Measurements from ENCODE around the gene GRP.
"Not testable (repeated sequence)": the region's sequence is repeated elsewhere in the genome, so short reads cannot be mapped to it uniquely, and the experiment has no call there.

GRP gene

GRCh38 chr18:59229191-59229590 lies 9.2 kb downstream of the GRP start:
- DNase-seq (ENCODE audit: low read depth): no peak

- no peak for DNase-seq (ENCODE audit: low read depth)
Observed at GRCh38 chr18:59229701-59230443, 9.9 kb downstream of the GRP start.

- DNase-seq (ENCODE audit: low read depth): no peak
Observed at GRCh38 chr18:59231114-59231513, 11.2 kb downstream of the GRP start.

- no peak for DNase-seq (ENCODE audit: low read depth)
Observed at GRCh38 chr18:59231877-59232276, 11.9 kb downstream of the GRP start.

- no peak for DNase-seq (ENCODE audit: low read depth)
Observed at GRCh38 chr18:59232309-59233016, 12.5 kb downstream of the GRP start.

- no peak for DNase-seq (ENCODE audit: low read depth)
Observed at GRCh38 chr18:59233017-59233410, 13.1 kb downstream of the GRP start.

GRCh38 chr18:59238385-59238784 lies 18.4 kb downstream of the GRP start:
- DNase-seq (ENCODE audit: low read depth): no peak

- no peak for DNase-seq (ENCODE audit: low read depth)
Observed at GRCh38 chr18:59239642-59240041, 19.7 kb downstream of the GRP start.

GRCh38 chr18:59242906-59243305 lies 22.9 kb downstream of the GRP start:
- no peak for DNase-seq (ENCODE audit: low read depth)

- DNase-seq (ENCODE audit: low read depth): no peak
Observed at GRCh38 chr18:59246796-59247195, 26.8 kb downstream of the GRP start.

- DNase-seq (ENCODE audit: low read depth): no peak
Observed at GRCh38 chr18:59249199-59249774, 29.3 kb downstream of the GRP start.

- DNase-seq (ENCODE audit: low read depth): not testable (repeated sequence)
Observed at GRCh38 chr18:59255491-59255890, 35.5 kb downstream of the GRP start.

GRCh38 chr18:59261842-59262241 lies 41.9 kb downstream of the GRP start:
- DNase-seq (ENCODE audit: low read depth): not testable (repeated sequence)

- DNase-seq (ENCODE audit: low read depth): not testable (repeated sequence)
Observed at GRCh38 chr18:59262243-59262642, 42.3 kb downstream of the GRP start.

- no peak for DNase-seq (ENCODE audit: low read depth)
Observed at GRCh38 chr18:59263661-59264060, 43.7 kb downstream of the GRP start.

- DNase-seq (ENCODE audit: low read depth): no peak
Observed at GRCh38 chr18:59264121-59264571, 44.2 kb downstream of the GRP start.

GRCh38 chr18:59264651-59265245 lies 44.8 kb downstream of the GRP start:
- DNase-seq (ENCODE audit: low read depth): no peak

- DNase-seq (ENCODE audit: low read depth): no peak
Observed at GRCh38 chr18:59265246-59265973, 45.5 kb downstream of the GRP start.

GRCh38 chr18:59265974-59266369 lies 46.0 kb downstream of the GRP start:
- no peak for DNase-seq (ENCODE audit: low read depth)

GRCh38 chr18:59266459-59266858 lies 46.5 kb downstream of the GRP start:
- no peak for DNase-seq (ENCODE audit: low read depth)

GRCh38 chr18:59266886-59267502 lies 47.0 kb downstream of the GRP start:
- DNase-seq (ENCODE audit: low read depth): no peak
